IPS-18c (cell line): ENCODE results near the gene CCDC187.

Experiments used
- H3K4me3 ChIP-seq: 2 replicates; pipeline ENCODE4 v1.7.0; 2013; ENCODE audit warnings: low read depth, mild to moderate bottlenecking, low read length, moderate library complexity; ENCODE audit not compliant: insufficient read depth
- H3K9me3 ChIP-seq: one replicate; pipeline ENCODE4 v1.6.1; 2013; ENCODE audit warnings: mild to moderate bottlenecking, low read length, moderate library complexity; ENCODE audit not compliant: control insufficient read depth, insufficient read depth

The CCDC187 gene

GRCh38 chr9:136296434-136297015 lies 7.4 kb downstream of the CCDC187 start:
- no peaks in the 10 kb centered on the region for H3K9me3 ChIP-seq
- H3K4me3 ChIP-seq = no peak overlapping the region

DNA sequence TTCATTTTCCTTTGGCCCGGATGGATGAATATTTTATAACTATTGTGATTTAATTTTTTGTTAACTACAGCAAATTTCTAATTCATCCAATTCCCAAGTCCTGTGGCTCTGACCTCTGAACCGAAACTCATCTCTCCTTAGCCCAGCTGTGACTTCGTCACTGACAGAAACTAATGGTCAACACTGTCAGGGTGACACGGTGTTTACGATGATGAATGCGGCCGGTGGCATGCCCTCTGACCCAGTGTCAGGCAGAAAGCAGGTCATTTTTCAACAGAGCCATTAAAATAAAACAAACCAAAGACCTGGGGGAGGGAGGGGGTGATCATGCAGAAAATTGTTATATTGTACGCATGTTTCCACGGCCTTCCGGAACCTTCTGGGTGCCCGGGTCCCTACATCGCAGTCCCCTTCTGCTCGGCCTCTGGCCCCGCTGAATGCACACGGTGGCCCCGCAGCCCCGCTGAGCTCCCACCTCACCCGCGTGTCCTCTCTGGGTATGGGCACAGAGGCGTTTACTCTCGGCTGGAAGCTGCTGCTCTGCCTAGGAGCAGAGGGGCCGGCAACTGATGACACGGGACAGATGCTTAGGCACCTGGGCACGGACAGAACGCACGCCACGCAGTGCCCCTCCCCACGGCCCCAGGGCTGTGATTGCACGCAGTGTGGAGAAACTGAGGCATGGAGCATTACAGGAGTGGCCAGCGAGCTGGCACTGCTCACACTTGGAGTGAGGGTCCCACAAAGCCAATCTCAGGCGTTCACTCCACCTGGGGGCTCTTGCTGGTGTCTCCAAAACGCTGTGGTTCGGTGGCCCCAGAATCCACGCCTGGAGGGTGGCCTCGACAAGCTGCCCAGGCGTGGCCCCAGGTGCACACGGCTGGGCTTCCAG lies 8.1 kb downstream of the CCDC187 start:
- H3K4me3 ChIP-seq = no peak overlapping the region
- H3K9me3 ChIP-seq = no peaks in the 10 kb centered on the region

DNA sequence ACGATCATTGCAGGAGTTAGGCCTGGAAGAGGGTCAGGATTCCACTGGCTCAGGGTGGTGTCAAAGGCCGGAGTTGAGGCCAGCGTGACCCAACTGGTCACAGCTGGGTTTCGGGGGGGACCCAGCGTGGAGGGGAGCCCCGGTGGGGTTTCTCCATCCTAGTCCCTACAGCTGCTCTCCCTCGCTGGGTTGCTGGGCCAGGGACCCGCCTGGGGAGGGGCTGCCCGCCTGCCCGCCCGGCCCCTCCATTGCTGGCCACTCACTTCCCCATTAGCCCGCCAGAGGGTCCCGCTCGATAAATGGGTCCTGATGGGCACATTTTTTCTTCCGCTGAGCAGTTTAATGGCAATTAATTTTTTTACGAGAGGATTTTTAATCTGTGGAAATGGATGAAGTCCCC lies 8.8 kb downstream of the CCDC187 start:
- Histone ChIP-seq H3K9me3 (no peaks in the 10 kb centered on the region), H3K4me3 (no peak overlapping the region)

DNA sequence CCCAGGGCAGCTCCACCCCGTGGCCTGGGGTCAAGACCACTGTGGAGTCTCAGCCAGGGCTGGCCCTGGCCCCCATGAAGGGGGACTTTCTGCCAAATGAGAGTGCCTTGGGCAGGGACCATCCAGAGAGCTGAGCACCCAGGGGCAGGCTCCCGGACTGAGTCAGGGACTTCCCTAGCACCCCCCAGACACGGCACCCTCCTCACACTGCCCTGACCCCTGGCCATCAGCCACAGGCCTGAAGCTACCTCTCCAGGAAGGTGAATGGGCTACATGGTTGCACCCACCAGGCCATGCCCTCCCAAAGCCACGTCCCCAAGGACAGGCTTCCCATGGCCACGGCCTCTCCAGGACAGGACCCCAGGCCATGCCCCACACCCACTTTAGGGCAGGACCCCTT lies 9.5 kb downstream of the CCDC187 start:
- Histone ChIP-seq H3K9me3 (no peaks in the 10 kb centered on the region), H3K4me3 (no peak overlapping the region)

DNA sequence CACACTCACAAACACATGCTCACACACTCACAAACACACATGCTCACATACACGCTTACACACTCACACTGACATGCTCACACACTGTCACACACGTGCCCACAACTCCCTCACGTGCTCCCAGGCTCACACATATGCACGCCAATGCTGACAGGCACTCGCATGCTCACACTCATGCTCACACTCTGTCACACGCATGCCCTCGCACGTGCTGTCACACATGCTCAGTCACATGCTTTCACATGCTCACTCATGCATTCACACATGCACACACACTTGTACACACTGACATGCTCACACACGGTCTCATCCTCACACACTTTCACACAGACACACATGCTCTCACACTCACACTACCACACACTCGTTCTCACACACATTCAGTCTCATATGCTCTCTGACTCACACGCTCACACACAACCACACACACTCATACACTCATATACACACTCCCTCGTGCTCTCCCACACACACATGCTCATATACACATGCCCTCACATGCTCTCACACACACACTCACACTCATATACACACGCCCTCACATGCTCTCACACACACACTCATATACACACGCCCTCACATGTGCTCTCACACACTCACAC lies 10.3 kb downstream of the CCDC187 start:
- Histone ChIP-seq H3K9me3 (no peaks in the 10 kb centered on the region), H3K4me3 (no peak overlapping the region)

DNA sequence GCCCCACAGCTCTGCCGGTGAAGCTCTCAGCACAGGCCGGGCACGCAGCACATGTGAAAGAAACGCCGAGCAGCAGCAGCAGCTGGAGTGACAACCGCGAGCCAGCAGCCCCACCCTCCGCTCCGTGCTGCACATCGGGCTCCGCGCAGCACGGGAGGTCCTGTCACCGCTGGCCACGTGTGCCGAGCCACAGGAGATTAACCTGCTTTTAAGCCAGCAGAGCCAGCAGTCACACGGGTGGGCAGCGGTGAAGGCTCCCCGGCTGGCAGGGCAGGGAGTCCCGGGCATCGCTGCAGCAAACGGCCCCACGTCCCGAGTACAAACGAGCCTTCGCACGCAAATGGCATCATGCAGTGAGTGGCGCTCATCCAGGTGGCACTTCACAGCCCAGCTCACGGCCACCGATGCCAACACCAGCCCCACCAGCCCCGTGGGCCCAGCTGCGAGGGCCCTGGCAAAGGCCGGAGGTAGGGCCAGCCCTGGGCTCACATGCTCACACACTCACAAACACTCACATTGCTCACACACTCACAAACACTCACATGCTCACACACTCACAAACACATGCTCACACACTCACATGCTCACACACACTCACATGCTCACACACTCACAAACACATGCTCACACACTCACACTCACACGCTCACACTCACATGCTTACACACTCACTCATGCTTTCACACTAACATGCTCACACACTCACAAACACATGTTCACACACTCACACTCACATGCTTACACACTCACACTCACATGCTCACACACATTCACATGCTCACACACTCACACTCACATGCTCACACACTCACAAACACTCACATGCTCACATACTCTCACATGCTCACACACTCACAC lies 11.1 kb downstream of the CCDC187 start:
- Histone ChIP-seq H3K4me3 (no peak overlapping the region; the same call in 1 of the 2 replicates), H3K9me3 (no peaks in the 10 kb centered on the region)

GRCh38 chr9:136292026-136292538 lies 11.8 kb downstream of the CCDC187 start:
- no peaks in the 10 kb centered on the region for H3K9me3 ChIP-seq
- H3K4me3 ChIP-seq = no peak overlapping the region

GRCh38 chr9:136291306-136292025 lies 12.4 kb downstream of the CCDC187 start:
- Histone ChIP-seq H3K9me3 (no peaks in the 10 kb centered on the region), H3K4me3 (no peak overlapping the region)

DNA sequence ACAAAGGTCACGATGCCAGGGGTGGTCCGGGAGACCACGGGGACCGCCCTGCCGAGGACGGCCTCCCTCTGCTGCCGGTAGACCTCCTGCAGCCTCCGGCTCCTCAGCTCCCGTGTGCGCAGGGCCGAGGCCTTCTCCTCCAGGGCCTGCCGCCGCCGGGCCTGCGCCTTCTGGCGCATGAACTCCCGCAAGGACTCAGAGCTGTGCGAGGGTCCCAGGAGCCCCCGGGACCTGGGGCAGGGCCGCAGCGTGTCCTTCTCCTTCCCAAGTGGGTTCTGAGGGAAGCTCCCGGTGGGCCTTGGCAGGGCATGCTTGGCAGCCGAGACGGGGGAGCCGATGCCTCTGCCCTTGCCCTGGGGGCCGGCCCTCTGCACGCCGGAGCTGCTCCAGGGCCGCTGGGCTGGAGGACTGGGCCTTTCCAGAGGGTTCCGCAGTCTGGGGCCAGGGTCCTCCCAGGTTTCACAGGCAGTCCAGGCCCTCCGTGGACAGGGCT lies 13.3 kb downstream of the CCDC187 start:
- Histone ChIP-seq H3K9me3 (no peaks in the 10 kb centered on the region), H3K4me3 (no peak overlapping the region)

DNA sequence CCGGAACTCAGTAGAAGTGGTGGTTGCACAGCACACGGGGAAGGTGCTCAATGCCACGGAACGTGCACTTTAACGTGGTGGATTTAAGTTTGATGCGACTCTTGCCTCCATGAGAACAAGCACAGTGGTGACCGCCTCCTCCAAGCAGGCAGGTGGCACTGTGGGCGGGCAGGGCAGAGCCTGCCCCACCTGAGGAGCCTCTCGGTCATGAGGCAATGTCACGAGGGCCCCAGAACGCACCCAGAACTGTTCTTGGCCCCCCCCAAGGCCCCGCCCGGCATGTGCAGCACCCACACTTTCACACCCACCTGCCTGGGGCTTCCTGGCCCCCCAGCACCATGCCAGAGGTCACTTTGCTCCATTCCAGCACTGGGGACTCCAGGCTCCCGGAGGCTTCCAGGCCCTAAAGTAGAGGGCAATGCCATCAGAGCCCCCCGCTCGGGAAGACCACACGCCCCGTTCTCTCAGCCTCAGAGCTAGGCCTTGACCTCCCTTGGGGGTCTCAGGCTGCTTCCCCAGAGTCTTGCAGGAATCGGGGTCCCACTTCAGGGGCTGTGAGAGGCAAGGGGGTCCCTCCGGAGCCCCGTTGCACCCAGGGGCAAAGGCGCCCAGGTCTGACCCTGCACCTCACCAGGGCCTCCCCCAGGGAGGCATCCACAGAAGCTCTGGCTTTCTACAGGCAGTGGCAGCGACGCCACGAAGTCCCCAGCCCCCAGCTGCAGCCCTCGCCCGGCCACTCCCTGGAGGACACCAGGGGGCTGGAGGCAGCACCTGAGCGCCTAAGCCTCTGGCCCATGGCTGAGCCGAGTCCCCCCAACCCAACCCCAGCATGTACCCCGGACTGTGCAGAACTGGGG lies 14.0 kb downstream of the CCDC187 start:
- Histone ChIP-seq H3K9me3 (no peaks in the 10 kb centered on the region), H3K4me3 (no peak overlapping the region)

DNA sequence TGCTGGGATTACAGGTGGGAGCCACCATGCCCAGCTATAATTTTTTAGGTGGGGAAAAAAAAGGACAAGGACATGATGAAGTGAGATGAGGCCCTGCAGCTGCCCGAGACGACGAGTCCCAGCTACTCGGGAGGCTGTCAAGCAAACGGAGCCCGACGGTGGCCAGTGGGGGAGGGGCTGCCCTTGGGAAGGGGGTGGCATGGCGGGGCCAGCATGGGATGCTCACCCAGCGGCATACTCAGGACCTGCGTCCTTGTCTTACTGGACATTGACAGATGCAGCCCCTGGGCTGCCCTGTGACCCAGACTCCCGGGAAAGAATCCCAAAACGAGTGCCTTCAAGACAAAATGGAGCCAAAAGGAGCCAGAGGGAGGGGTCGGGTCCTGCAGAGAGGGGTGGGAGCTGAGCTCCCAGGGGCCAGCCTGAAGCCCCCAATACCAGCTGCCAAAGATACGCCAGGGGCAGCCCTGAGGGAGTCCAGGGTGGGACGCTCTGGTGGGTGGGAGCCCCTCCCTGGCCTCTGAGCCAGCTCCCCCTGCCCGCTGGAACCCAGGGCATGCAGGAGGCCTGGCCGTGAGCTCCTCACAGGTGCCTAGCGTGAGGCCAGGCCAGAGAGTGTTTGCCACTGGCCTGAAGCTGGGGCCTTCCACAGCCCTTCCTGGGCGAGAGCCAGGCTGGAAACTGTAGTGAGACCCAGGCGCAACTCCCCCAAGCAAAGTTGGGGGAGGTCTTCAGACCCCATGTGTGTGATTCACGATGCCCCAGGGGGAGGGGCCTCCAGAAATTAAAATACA lies 15.7 kb downstream of the CCDC187 start:
- no peak overlapping the region for H3K4me3 ChIP-seq

DNA sequence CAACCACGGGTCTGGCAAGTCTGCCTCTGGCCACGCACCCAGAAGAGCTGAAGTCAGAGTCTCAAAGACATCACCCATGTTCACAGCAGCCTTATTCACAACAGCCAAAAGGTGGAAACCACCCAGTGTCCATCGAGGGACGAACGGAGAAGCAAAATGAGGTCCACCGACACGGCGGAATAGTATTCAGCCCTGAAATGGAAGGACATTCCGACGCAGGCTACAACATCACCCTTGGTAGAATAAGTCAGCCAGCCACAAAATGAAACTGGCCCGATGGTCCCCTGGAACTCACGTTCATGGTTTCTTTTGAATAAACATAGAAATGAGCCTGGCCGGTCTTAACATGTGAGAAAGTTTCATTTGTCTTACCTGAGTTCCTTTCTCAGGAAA lies 16.9 kb downstream of the CCDC187 start:
- H3K9me3 ChIP-seq = no peaks in the 10 kb centered on the region
- H3K4me3 ChIP-seq = no peak overlapping the region

More for the DNA sequence above, 15.7 kb downstream of the CCDC187 start:
- H3K9me3 ChIP-seq = no peaks in the 10 kb centered on the region

GRCh38 chr9:136286359-136286986 lies 17.4 kb downstream of the CCDC187 start:
- H3K9me3 ChIP-seq = no peaks in the 10 kb centered on the region
- H3K4me3 ChIP-seq = no peak overlapping the region

DNA sequence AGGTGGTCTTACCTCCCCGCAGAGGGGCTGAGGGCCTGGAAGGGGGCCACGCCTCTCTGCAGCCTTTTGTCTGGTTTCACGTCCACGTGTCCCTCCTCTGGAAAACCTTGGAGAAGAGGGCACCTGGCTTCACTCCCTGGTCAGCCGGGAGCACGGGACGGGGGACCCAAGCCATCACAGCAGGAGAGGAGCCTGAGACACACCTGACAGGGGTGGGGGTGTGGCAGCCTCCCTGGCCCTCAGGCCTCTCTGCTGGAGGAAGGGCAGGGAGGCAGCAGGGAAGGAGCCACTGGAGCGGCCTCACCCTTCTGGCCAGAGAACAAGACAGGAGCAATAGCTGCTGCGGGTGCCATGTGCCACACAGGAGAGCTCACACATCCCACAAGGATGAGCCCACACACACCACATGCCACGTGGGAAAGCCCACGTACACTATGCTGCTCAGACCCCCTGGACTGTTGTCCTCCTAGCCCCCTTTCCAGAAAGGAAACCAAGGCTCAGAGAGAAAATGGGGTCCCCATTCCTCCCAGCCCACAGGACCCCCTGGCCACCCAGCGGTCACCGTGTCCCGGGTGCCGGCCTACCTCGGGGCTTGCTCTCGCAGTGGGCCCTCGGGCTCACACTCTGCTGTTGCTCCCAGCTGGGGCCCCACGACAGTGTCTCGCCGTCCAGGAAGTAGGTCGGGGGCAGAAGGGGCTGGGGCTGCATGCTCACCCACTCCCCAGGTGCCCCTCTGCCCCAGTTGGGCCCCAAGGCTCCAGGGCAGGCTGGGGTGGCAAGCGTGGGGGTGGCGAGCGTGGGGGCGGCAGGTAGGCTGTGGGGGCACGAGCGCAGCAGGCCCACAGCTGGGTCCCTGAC lies 18.2 kb downstream of the CCDC187 start:
- no peaks in the 10 kb centered on the region for H3K9me3 ChIP-seq
- H3K4me3 ChIP-seq = no peak overlapping the region
